ENCODE measurements around the gene BIRC5.
"Not testable (repeated sequence)": the region's sequence is repeated elsewhere in the genome, so short reads cannot be mapped to it uniquely, and the experiment has no call there.

GRCh38 chr17:78235022-78235421 is 21.0 kb downstream of the BIRC5 start:
- TF ChIP-seq EZH2 (IDR thresholded peaks at IDR 0.05; ENCODE audit: insufficient read depth, low read length); CTCF (IDR thresholded peaks at IDR 0.05; ENCODE audit: insufficient read depth, low read depth, low read length): not testable (repeated sequence)

Data from astrocyte (in vitro differentiated cells and primary cell).